Measurements from ENCODE around the gene PKD2L1.

Gene PKD2L1

DNA sequence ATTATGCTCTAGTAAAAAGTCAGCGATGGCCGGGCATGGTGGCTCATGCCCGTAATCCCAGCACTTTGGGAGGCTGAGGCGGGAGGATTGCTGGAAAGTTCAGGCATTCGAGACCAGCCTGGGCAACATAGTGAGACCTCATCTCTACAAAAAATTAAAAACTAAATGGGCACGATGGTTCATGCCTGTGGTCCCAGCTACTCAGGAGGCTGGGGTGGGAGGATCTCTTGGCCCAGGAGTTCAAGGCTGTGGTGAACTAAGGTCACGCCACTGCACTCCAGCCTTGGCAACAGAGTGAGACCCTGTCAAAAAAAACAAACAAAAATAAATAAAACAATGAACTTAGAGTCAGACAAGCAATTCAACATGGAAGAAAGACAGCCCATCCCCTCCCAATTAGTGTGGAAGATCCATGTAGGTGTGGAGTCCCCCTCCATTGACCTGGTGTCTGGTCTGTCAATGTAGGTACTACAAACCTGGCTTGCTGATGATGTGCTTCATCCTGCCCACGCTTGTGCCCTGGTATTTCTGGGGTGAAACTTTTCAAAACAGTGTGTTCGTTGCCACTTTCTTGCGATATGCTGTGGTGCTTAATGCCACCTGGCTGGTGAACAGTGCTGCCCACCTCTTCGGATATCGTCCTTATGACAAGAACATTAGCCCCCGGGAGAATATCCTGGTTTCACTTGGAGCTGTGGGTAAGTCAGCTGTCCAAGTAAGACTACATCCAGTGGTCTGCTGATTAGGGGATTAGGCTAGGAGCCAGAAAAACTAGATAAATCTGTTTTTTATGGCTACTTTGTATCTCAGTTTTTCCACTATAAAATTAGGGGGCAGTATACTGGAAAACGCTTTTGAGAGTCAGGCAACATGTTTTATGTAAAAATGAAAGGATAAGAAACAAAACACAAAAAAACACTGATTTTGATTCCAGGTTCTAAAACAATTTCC lies 26.3 kb upstream of the PKD2L1 start:
- no peak for DNase-seq (ENCODE audit: low spot score)

DNA sequence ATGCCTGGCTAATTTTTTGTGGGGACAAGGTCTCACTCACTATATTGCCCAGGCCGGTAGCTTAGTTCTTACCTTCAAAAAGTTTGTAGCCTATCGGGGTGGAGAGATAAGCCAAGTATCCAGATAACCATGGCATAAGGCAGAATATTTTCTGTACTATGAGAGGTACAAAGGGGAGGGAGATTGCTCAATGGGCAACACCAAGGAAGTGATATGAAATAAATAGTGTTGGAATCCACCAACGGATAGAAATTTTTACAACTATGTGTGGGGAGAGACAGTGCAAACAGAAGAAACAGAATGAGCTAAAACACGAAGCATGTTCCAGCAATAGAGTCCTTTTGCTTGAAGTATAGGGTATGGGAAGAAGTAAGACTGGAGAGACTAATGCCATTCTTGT lies 25.1 kb upstream of the PKD2L1 start:
- DNase-seq (ENCODE audit: low spot score): no peak

DNA sequence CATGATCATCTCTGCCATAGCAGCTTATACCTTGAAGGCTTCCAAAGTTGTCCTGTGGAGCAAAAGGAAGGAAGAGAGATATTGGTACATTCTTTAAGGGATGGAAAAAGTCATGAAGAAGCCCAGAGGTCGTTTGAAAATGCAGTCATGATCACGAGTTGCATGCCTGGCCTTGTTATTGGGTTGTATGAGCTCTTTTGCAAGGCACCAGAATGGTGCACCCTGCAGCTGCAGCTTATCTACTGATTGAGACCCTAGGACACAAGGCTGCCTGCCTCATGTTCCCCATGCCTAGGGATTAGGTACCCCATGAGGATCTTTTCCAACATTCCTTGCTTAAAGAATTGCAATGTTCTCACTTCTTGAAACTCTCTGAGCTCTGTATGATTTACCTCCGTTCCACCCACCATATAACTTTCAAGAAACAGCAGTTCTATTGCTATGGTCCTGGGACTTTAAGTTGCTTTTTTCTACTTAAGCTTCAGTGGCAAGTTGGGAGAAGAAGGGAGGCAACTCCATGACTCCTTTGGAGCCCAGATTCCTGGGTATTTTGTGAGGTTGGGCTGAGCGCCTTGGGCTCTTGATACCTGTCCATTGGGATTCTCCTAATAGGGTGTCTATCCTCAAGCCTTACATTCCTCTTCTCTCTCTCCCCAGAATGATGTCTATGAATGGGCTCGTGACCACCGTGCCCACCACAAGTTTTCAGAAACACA lies 23.9 kb upstream of the PKD2L1 start:
- no peak for DNase-seq (ENCODE audit: low spot score)

DNA sequence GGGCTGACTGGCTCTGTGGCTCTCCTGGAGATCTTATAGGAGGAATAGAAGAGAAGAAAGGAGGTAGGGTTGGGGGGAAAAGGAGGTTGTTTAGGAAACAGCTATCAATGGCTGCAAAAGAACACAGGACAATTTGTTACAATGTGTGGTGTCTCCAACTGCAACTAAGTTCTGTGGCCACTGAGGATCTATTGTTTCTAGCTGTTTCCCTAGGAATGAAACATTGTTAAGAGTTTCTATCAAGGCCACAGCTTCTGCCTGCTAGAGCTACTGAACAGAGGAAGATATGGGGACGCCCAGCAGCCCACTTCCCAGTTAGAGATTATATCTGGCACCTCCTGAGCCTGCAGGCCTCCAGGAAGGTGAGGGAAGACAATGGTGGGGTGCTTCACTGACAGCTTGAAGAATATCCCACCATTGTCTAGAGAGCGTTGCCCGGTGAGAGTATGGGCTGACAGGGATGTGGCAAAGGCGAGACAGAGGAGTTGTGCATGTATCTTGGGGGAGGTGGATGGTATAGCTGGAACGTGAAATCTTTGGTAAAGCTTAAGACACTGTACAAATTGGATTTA lies 21.0 kb upstream of the PKD2L1 start:
- no peak for DNase-seq (ENCODE audit: low spot score)

DNA sequence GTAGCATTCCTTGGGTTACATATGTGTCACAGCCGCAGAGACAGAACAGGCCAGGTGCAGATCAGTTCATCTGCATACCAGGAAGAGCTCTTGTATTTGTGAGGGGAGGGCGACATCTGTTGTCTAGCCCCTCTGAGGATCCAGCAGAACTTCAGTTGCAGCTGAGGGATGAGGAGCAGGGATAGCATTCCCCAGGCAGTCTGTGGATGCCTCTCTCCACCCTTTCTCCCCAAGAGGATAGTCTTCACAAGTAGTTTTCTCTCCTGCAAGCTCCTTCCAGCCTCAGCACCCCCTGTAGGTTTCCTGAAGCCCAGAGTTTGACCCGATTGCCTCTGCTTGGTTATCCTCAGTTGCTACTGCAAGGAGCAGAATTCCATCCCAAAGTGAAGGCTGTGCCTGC lies 19.6 kb upstream of the PKD2L1 start:
- no peak for DNase-seq (ENCODE audit: low spot score)

DNA sequence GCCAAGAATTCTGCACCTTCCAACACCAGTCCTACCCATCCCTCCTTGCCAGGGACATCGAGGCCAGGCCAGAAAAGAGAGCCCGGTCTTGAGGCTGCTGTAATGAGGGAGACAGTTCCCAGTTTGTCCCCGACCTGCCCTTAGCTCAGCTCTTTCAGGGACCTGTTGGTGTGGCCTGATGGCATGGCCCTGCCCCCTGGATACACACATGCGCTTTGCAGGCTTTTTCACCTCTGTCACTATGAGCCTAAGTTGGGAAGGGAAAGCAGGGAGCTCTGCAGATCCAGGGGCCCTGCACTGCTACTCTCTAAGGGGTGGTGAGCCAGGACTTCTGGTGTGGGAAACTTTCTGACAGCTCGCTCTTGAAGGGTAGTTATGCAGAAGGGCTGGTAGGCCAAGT lies 19.1 kb upstream of the PKD2L1 start:
- no peak for DNase-seq (ENCODE audit: low spot score)

DNA sequence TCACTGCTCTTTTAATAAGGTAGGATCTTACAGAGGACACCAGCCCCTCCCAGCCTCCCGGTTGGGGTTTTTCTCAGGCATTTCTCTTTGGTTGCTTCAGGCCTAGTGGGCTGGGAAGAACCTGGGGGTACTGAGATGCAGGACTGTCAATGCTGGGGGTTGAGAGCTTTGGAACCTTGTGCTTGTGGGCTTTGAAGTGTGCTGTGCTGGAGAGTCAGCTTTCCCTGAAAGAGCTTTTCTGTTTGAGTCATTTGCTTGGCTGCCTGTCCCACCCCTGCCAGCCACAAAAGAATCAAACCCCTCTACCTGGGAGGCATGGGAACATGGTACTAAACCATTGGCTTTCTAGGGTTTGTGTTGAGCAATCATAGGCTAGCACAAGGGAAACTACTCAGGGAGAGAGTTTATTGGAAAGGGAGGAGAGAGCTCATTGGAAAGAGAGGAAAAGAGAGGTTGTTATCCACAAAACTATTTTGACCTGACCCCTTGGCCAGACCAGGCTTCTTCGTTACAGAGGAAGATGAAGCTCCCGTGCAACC lies 18.4 kb upstream of the PKD2L1 start:
- no peak for DNase-seq (ENCODE audit: low spot score)

DNA sequence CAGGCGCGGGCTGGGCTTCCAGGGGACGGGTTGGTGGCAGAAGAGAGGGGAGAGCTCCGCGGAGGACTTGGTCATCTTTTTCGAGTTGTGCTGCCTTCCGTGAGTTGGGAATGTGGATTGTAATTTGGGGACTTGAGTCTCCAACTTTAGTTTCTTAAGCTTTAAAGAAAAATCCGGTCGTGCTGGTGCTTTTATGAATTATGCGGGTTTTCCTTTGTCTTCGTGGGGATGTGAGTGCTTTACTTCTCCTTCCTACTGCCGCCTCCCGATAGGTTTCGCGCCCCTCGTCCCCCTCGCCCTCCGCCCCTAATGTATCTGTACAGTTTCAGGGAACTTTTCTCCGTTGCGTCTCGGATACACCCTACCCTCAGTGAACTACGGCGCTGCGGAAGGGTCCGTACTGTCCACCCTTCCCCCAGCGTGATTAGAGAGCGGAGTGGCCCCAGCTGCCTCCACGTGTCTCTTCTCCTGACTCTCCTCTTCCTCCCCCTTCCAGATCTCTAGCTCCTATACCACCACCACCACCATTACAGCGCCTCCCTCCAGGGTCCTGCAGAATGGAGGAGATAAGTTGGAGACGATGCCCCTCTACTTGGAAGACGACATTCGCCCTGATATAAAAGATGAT lies 17.7 kb upstream of the PKD2L1 start:
- no peak for DNase-seq (ENCODE audit: low spot score)

DNA sequence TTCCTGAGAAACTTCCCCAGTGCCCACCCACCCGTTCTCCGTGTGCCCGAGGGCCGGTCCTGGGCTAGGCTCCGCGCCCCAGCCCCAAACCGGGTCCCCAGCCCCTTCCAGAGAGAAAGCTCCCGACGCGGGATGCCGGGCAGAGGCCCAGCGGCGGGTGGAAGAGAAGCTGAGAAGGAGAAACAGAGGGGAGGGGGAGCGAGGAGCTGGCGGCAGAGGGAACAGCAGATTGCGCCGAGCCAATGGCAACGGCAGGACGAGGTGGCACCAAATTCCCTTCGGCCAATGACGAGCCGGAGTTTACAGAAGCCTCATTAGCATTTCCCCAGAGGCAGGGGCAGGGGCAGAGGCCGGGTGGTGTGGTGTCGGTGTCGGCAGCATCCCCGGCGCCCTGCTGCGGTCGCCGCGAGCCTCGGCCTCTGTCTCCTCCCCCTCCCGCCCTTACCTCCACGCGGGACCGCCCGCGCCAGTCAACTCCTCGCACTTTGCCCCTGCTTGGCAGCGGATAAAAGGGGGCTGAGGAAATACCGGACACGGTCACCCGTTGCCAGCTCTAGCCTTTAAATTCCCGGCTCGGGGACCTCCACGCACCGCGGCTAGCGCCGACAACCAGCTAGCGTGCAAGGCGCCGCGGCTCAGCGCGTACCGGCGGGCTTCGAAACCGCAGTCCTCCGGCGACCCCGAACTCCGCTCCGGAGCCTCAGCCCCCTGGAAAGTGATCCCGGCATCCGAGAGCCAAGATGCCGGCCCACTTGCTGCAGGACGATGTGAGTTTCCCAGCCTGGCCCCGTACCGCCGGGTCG lies 16.9 kb upstream of the PKD2L1 start, which contains the start of gene SCD:
TSS of gene SCD (plus strand) at position 469 of the 803 bp plus-strand sequence. CDS start at position 741, 272 bp downstream.
- peak; percentile 98 for DNase-seq (ENCODE audit: low spot score)

DNA sequence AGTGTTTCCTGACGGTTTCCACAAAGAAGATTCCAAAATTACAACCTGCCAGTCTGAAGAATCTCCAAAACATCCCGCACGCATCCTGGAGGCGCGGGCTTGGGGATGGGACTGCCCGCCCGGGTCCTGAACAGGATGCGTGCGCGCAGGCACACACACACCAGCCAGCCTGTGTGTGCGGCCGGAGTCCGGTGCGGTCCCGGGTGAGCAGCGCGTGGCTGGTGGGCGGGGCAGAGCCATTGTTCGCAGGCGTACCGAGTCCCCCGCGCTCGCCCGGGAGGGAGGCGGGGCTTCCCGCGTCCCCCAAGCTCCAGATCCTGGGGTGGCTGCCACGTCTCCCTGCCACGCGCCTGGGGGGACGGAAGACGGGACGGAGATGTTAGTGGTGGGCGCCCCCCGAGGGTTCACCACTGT lies 16.3 kb upstream of the PKD2L1 start:
- peak; percentile 88 for DNase-seq (ENCODE audit: low spot score)

DNA sequence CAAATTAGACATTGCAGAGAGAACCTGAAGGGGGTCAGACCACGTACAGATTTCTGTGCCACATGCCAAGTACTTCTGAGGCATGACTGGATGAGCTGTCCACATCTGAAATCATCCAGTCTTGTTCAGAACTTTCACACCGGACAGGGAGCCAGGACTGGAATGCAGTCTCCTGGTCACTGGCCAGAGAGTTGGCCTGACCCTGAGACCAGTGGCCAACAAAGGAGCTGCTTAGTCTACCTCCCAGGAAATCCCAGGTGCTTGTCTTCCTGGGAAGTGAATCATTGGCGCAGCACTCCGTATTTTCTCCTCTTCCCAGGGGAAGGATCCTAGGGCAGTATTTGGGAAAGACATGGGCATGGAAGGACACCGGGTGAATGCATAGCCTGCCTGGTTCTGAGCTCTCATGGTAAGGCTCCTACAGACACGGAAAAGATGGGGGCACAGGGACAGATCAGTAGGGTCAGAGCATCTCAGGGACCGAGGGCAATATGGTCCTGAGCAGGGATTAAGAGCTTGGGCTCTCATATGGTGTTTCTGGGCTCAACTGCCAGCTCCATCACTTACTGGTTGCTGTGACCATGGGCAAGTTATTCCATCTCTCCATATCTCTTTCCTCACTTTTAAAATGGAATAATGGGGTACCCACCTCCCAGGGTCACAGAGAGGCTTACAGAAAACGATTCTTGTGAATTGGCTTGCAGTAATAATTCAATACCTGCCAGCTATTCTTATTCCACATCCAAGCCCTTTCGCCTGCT lies 15.7 kb upstream of the PKD2L1 start:
- DNase-seq (ENCODE audit: low spot score): no peak

DNA sequence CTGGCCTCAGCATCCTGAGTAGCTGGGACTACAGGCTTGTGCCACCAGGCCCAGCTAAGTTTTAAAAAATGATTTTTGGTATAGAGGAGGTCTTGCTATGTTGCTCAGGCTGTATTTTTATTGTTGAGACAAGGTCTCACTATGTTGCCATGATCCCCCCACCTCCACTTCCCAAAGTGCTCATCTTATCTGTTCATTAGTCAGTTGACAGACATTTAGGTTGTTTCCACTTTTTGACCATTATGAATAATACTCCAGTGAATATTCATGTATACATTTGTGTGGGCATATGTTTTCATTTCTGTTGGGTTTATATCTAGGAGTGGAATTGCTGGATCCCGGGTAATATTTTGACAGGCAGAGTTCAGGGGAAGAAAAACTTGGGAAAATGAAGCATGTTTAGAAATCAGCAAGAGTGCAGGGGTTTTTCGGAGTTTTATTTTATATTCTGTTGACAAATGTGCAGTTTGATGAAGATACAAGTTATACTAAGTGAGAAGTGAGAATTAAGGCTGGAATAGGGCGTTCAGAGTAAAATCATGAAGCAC lies 14.3 kb upstream of the PKD2L1 start:
- DNase-seq (ENCODE audit: low spot score): no peak

DNA sequence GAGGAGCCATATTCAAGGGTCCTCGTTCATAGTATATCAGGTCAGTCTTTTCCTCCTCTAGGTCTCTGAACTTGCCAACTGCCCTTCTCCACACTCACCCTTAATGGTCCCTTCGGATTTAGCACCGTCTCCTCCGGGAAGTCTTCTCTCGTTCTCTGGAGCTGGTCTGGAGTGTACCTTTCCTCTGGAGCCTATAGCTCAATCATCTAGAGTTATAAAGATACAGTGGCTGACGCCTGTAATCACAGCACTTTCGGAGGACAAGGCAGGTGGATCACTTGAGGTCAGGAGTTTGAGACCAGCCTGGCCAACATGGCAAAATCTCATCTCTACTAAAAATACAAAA lies 12.6 kb upstream of the PKD2L1 start:
- no peak for DNase-seq (ENCODE audit: low spot score)

DNA sequence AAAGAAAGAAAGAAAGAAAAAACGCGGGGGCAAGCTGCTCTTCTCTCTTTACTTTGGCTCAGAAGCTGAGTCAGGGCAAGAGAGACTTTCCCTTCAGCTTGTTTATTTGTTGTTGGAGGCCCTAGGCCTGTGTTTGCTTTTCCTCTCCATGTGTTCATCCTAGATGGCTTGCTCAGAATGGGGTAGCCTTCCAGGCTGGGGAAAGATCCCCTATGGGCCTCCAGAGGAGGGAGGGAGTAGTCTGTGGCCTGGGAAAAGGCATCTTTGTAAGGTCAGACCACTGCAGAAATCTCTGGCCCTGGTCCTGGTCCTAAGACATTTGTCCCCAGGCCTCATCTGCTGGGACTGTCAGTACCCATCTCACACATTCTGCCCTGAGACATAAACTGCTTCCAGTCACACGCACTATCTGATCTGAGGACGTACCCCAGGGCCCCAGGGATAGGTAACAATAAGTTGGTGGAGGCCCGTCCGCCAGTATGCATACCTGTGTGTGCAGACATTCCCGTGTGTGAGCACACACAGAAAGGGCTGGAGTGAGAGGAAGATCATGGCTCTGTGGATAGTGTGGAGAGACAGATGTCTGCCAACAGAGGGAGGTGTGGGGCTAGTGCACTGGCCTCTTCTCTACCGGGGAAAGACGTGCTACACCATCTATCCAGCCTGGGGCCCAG lies 12.1 kb upstream of the PKD2L1 start:
- DNase-seq (ENCODE audit: low spot score): peak; percentile 67

DNA sequence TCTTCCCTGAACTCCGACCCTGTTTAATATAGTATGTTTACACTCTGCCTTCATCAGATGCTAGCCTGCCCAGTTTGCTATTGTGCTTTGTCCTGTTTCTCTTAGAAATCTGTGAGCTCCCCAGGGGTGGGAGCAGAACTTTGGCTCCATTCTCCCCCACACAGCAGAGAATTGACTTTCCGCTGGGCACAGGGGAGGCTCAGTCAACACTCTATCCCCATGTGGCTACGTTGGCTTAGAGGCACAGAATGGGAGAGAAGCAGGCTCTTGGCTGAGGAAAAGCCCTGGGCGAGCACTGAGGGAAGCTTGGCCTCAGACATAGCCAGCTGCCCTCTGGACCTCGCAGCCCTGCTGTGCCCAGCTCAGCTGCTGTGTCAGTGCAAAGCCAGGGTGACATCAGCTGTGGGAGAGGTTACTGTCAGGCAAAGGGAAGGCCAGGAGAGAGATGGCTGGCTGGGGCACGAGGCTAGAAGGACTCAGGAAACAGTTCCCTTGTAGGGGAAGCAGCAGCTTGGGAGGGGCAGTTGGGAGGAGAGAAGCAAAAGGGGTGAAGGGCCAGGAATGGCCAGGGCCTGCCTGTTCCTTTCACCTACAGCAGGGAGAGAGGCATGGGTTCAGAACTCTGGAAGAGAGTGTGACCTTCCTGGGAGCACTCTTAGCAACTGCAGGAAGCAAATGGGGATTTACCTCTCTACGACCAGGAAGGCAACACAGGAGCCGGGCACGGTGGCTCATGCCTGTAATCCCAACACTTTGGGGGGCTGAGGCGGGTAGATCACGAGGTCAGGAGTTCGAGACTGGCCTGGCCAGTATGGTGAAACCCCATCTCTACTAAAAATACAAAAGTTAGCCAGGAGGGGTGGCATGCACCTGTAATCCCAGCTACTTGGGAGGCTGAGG lies 11.2 kb upstream of the PKD2L1 start:
- no peak for DNase-seq (ENCODE audit: low spot score)

DNA sequence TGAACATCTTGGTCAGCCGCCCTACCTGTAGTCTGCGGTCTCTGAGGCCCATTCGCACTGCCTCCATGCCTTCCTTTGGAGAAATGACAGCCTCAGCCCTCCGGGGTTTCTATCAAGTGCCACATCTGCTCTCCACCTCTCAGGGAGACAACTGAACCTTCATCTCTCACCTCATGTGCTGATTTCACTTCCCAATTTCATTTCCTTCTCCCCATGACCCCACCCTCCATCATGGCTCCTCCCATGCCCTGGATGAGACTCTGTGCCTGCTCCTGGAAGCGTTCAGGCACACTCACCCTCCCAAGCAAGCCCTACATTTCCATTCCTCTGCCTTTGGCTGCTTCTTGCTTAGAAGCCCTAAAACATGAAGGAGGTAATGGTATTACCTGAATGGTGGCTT lies 9.2 kb upstream of the PKD2L1 start:
- DNase-seq (ENCODE audit: low spot score): peak; percentile 51

DNA sequence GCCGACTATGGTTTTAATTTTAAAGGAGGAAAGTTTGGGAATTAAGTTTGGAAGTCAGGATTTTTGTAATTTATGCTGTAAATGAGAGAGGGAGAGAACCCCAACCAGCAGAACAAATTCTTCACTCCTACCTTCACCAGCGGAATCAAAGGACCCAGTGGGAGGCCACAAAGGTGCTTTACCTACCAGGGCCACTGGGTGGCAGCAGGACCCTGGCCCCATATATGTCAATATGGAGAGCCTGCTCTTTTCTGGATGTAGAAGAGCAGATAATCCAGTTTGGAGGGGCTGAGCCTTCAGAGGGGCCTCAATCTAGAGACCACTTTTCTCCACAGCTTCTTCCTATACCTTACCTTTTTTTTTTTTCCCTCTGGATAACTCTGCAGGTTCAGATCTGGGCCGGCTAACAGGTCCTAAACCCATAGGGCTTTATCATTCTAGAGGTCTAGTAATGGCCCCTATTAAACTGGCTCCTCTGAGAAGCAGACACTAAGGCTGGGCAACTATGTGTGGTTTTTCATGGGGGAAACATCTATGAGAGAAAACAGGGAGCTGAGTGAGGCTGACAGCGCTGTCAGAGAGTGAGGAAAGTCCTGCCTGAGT lies 8.5 kb upstream of the PKD2L1 start:
- peak; percentile 84 for DNase-seq (ENCODE audit: low spot score)

DNA sequence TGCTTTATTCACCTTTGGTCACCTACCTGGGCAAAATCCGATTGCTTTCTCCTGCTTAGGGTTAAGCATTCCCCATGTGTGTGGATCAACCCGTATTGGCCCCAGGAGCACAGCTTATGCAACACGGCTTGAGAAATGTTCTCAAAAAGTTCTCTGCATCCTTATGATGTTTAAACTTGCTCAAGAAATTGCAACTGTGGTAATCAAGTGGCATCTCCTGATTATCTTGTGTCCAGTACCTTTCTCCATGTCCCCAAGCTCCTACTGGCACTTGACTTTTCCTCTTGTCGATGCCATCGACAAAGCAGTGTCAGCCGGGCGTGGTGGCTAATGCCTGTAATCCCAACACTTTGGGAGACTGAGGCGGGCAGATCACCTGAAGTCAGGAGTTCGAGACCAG lies 4.7 kb upstream of the PKD2L1 start:
- DNase-seq (ENCODE audit: low spot score): no peak
